Cardiac muscle cell (in vitro differentiated cells and primary cell): ENCODE data around the gene CNTNAP2. TPM values are rescaled to one million over a fixed set of nuclear protein-coding genes. Genes with fewer than 3 reads are reported as not detected.

Source experiments
- DNase-seq, 2 donors: peaks; one replicate each; pipeline versions ENCODE4 v3.0.0 to v3.0.0-alpha.2; 2010 to 2017; ENCODE audit warnings: low read depth in 1 of 2, low spot score in 1 of 2
- H3K27ac ChIP-seq: fragments of 200-600 bp; sonication (generic); 2 replicates; pipeline ENCODE4 v1.5.1; 2016
- H3K27me3 ChIP-seq: fragments of 200-600 bp; sonication (generic); 2 replicates; pipeline ENCODE4 v1.6.0; 2016; ENCODE audit warnings: control low read depth
- H3K36me3 ChIP-seq: fragments of 200-600 bp; sonication (generic); 2 replicates; pipeline ENCODE4 v1.5.1; 2016; ENCODE audit warnings: control low read depth
- H3K4me1 ChIP-seq: fragments of 200-600 bp; sonication (generic); 2 replicates; pipeline ENCODE4 v1.8.1; 2017; ENCODE audit warnings: low read depth, mild to moderate bottlenecking, mixed run types
- H3K4me3 ChIP-seq: fragments of 200-600 bp; sonication (generic); 2 replicates; pipeline ENCODE4 v1.5.1; 2016; ENCODE audit warnings: mild to moderate bottlenecking
- H3K9me3 ChIP-seq: fragments of 200-600 bp; sonication (generic); 2 replicates; pipeline ENCODE4 v1.5.1; 2017; ENCODE audit warnings: low read depth, mild to moderate bottlenecking, control low read depth
- polyA plus RNA-seq: library from polyadenylated mRNA; unstranded; fragments of >200 nt; fragmentation: Nextera tagmentation; extraction: Ambion mirVana; gene quantifications from 2 replicates; pipeline ENCODE4 v1.2.1, GENCODE V29; 2016
- total RNA-seq: library from RNA; depleted of rRNA; stranded (reverse); fragments of >200 nt; gene quantifications from 2 replicates; pipeline ENCODE4 v1.2.3, GENCODE V29; 2016
- TF ChIP-seq, protein P1 (sequence below): IDR thresholded peaks from 2 replicates; pipeline ENCODE4 v1.5.1; 2012; ENCODE audit warnings: low read depth, mild to moderate bottlenecking, low read length

CNTNAP2 gene
- total and polyA plus RNA-seq, 2 experiments from 2014 or later = 4.8 to 5.1 TPM

- Histone ChIP-seq H3K27ac (no peak overlapping the region), H3K36me3 (no peaks in the 10 kb centered on the region), H3K4me1 (no peaks in the 10 kb centered on the region), H3K9me3 (no peaks in the 10 kb centered on the region), H3K4me3 (no peak overlapping the region), H3K27me3 (no peaks in the 10 kb centered on the region)
- TF ChIP-seq, protein P1, sequence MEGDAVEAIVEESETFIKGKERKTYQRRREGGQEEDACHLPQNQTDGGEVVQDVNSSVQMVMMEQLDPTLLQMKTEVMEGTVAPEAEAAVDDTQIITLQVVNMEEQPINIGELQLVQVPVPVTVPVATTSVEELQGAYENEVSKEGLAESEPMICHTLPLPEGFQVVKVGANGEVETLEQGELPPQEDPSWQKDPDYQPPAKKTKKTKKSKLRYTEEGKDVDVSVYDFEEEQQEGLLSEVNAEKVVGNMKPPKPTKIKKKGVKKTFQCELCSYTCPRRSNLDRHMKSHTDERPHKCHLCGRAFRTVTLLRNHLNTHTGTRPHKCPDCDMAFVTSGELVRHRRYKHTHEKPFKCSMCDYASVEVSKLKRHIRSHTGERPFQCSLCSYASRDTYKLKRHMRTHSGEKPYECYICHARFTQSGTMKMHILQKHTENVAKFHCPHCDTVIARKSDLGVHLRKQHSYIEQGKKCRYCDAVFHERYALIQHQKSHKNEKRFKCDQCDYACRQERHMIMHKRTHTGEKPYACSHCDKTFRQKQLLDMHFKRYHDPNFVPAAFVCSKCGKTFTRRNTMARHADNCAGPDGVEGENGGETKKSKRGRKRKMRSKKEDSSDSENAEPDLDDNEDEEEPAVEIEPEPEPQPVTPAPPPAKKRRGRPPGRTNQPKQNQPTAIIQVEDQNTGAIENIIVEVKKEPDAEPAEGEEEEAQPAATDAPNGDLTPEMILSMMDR = no peak
- DNase-seq = no peak
Measured at GRCh38 chr7:147605323-147605722, 1488.7 kb downstream of the CNTNAP2 start.

- TF ChIP-seq, protein P1 = no peak
- no peaks in the 10 kb centered on the region for H3K36me3 ChIP-seq
- no peak overlapping the region for H3K4me3 ChIP-seq
- no peak for DNase-seq
- H3K4me1 ChIP-seq = no peaks in the 10 kb centered on the region
- H3K27me3 ChIP-seq = no peaks in the 10 kb centered on the region
- H3K9me3 ChIP-seq = no peaks in the 10 kb centered on the region
- no peak overlapping the region for H3K27ac ChIP-seq
Measured at GRCh38 chr7:147607157-147607800, 1490.7 kb downstream of the CNTNAP2 start.

GRCh38 chr7:147611431-147611830 is 1494.8 kb downstream of the CNTNAP2 start:
- Histone ChIP-seq H3K4me3 (no peak overlapping the region), H3K27me3 (no peaks in the 10 kb centered on the region), H3K27ac (no peak overlapping the region), H3K4me1 (no peaks in the 10 kb centered on the region), H3K36me3 (no peaks in the 10 kb centered on the region), H3K9me3 (no peaks in the 10 kb centered on the region)
- TF ChIP-seq, protein P1 = no peak
- no peak for DNase-seq

DNA sequence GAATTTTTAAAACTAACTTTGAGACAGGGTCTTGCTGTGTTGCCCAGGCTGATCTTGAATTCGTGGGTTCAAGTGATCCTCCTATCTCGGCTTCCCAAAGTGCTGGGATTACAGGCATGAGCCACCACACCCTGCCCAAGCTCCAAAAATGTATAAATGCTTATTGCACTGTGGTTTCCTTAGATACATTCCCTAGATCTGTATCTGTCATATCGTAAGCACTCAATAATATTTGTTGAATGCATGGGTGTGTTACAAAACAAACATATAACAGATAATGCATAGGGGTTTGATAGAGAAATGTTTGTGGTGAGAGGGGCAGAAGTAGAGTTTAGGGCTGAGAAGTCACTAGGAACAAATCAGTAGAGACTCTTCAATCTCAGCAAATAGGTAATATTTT is 1518.7 kb downstream of the CNTNAP2 start:
- Histone ChIP-seq H3K27ac (no peak overlapping the region), H3K9me3 (no peaks in the 10 kb centered on the region), H3K27me3 (no peaks in the 10 kb centered on the region), H3K4me1 (no peaks in the 10 kb centered on the region), H3K36me3 (no peaks in the 10 kb centered on the region), H3K4me3 (no peak overlapping the region)
- no peak for DNase-seq
- TF ChIP-seq, protein P1 = no peak

DNA sequence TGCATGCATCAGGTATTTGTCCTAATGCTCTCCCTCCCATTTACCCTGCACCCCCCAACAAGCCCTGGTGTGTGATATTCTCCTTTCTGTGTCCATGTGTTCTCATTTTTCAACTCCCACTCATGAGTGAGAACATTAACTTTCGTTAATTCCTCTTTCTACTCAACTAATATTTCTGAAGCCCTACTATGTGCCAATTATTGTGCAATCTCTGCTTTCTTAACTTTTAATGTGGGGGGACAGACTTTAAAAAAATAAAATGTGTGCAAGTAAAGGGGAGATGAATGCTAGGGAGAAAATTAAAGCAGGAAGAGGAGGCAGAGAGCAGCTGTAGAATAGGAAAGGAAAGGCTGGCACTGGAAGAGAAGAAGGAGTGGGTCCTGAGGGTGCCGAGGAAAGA is 1520.0 kb downstream of the CNTNAP2 start:
- H3K4me1 ChIP-seq = no peaks in the 10 kb centered on the region
- DNase-seq = no peak
- no peaks in the 10 kb centered on the region for H3K27me3 ChIP-seq
- no peaks in the 10 kb centered on the region for H3K36me3 ChIP-seq
- no peaks in the 10 kb centered on the region for H3K9me3 ChIP-seq
- no peak overlapping the region for H3K4me3 ChIP-seq
- TF ChIP-seq, protein P1 = no peak
- no peak overlapping the region for H3K27ac ChIP-seq

DNA sequence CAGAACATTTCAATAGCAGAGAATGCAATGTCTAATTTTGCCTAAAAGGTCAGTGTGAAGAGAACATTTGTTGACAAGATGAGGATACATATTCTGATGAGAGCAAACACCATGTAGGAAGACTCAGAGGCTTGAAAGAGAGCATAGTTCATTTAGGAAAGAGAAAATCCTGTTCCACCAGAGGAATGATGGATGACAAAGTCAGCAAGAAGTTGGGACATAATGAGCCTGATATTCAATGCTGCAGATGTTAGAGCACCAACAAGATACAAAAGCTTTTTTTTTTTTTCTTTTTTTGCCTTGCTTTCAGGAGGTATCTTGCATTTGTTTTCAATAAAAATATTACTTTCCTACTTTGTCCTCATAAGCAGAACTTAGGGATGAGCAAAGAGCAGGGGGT is 1522.0 kb downstream of the CNTNAP2 start:
- no peak overlapping the region for H3K4me3 ChIP-seq
- DNase-seq = no peak
- no peaks in the 10 kb centered on the region for H3K36me3 ChIP-seq
- TF ChIP-seq, protein P1 = no peak
- H3K4me1 ChIP-seq = no peaks in the 10 kb centered on the region
- no peaks in the 10 kb centered on the region for H3K27me3 ChIP-seq
- no peak overlapping the region for H3K27ac ChIP-seq
- H3K9me3 ChIP-seq = no peaks in the 10 kb centered on the region
